Fibroblast of mammary gland (primary cell): ENCODE data around the gene KRT14.
"Not testable (repeated sequence)": the region's sequence is repeated elsewhere in the genome, so short reads cannot be mapped to it uniquely, and the experiment has no call there.

Source experiments
- DNase-seq: peaks from one replicate; pipeline ENCODE4 v3.0.0-alpha.2; 2010; ENCODE audit warnings: low read depth
- H3K4me3 ChIP-seq: 2 replicates; pipeline ENCODE4 v1.5.1; 2011; ENCODE audit warnings: low read depth, mild to moderate bottlenecking, low read length, moderate library complexity; ENCODE audit not compliant: control insufficient read depth
- TF ChIP-seq, protein P1 (sequence below): conservative IDR thresholded peaks from 2 replicates; pipeline ENCODE4 v1.5.1; 2011; ENCODE audit warnings: low read depth, low read length, inconsistent platforms; ENCODE audit not compliant: control insufficient read depth, insufficient read depth

Gene KRT14

GRCh38 chr17:41625602-41626001 lies 38.9 kb upstream of the KRT14 start:
- TF ChIP-seq, protein P1, sequence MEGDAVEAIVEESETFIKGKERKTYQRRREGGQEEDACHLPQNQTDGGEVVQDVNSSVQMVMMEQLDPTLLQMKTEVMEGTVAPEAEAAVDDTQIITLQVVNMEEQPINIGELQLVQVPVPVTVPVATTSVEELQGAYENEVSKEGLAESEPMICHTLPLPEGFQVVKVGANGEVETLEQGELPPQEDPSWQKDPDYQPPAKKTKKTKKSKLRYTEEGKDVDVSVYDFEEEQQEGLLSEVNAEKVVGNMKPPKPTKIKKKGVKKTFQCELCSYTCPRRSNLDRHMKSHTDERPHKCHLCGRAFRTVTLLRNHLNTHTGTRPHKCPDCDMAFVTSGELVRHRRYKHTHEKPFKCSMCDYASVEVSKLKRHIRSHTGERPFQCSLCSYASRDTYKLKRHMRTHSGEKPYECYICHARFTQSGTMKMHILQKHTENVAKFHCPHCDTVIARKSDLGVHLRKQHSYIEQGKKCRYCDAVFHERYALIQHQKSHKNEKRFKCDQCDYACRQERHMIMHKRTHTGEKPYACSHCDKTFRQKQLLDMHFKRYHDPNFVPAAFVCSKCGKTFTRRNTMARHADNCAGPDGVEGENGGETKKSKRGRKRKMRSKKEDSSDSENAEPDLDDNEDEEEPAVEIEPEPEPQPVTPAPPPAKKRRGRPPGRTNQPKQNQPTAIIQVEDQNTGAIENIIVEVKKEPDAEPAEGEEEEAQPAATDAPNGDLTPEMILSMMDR = no peak
- H3K4me3 ChIP-seq = no peak overlapping the region
- no peak for DNase-seq

GRCh38 chr17:41624208-41625101 lies 37.8 kb upstream of the KRT14 start, which contains the start of gene KRT17:
Gene KRT17 (minus strand): TSS chr17:41624575. CDS start chr17:41624509, 66 bp downstream.
- H3K4me3 ChIP-seq = no peak within 1 kb of the TSS
- DNase-seq = no peak
- TF ChIP-seq, protein P1 = no peak

DNA sequence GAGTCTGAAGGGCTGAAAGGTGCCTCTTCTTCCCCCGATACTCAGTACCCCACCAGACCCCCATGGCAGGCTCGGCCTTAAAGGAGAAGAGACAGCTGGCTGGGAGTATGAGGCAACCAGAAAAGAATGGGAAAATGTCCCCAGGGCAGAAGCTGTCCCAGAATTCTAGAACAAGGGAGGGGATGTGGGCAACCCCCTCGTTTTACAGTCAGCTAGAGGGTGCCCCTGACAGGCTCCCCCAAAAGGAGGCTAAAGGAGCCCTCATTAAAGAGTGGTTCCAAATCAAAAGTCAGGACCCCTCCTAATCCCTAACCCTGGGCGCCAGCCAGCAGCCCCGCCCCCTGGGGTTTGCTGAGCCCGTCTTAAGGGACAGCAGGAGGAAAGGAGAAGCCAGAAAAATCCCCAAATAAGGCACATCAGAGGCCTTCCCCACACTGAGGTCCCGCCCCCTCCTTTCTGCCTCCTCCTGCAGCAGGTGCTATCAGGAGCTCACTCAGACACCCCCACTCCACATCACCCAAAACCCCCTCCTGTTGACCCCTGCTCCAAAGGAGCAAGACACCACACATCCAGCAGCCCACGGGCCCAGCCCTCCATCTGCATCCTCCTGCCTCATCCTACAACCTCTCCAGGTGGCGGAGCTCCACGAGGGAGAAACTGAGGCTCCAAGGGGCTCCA lies 36.6 kb upstream of the KRT14 start:
- DNase-seq, H3K4me3 ChIP-seq: not testable (repeated sequence)

DNA sequence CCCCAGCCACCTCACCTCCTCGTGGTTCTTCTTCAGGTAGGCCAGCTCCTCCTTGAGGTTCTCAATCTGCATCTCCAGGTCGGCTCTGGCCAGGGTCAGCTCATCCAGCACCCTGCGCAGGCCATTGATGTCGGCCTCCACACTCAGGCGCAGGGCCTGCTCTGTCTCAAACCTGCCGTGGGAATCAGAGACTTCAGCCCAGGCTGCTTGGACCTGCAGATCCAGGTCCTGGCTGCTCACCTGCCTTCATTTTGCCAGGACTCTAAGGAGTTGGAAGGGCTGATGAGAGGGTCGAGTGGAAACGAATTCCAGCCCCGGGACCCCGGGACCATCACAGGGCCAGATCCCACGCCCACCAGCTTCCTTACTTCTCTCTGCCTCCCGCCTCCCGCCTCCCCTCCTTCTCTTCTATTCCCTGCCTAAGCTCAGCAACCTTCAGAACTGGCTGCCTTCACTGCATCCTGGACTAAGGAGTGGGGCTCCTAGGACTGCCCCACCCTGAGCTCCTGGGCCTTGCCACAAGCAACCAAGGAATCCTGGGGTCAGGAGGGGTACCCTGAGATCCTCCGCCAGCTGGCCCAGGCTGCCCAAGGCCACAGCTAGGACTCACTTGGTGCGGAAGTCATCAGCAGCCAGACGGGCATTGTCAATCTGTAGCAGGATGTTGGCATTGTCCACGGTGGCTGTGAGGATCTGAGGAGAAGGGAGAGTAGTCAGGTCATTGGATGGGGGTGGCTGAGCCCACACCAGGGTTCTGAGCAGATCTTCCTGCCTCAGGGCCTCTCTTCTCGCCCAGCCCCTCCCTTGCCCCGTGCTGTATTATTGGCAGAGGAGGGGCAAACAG lies 35.9 kb upstream of the KRT14 start:
- DNase-seq, H3K4me3 ChIP-seq: not testable (repeated sequence)

- DNase-seq = no peak
- TF ChIP-seq, protein P1 = no peak
- H3K4me3 ChIP-seq = no peak overlapping the region
These were observed 35.2 kb upstream of the KRT14 start for GRCh38 chr17:41621916-41622315.

GRCh38 chr17:41621435-41621817 lies 34.7 kb upstream of the KRT14 start:
- not testable (repeated sequence) for DNase-seq, H3K4me3 ChIP-seq

- H3K4me3 ChIP-seq = no peak overlapping the region
- TF ChIP-seq, protein P1 = no peak
- DNase-seq = no peak
These were observed 34.1 kb upstream of the KRT14 start for GRCh38 chr17:41620583-41621434.

DNA sequence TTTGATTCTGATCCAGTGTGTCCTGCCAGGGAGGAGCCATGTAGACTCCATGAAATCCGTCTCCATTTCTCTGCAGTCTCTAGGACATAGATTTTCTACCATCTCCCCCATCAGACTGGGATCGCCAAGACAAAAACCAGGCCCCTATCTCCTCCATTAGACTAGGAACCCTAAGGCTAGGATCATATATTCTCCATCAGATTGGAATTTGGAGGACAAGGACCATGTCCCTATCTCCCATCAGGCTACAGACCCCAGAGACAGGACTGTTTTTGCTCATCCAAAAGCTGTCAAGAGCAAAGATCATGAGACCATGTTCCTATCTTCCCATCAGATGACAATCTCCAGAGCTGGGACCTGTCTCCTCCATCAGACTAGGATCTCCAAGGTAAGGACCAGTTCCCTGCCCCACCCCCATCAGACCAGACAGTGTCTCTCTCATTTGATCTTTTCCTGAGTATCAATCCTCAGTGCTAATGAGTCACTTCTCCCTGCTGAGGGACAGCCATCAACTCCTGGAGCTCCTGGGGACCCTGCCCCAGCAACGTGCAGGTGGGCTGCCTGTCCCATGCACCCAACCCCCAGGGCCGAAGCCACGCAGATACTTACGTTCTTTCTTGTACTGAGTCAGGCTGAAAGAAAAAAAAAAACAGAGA lies 33.4 kb upstream of the KRT14 start:
- not testable (repeated sequence) for H3K4me3 ChIP-seq, DNase-seq
